C4-2B (cell line): Measurements from ENCODE around the gene ANKRD40CL.

ENCODE experiments used
- H3K27ac ChIP-seq: fragments of 450-650 bp; 2 replicates; pipeline ENCODE4 v1.5.1; 2017
- ZFX ChIP-seq: fragments of 450-650 bp; IDR thresholded peaks from 2 replicates; pipeline ENCODE4 v1.6.1; 2017
- TF ChIP-seq, protein P1 (sequence below): fragments of 450-650 bp; conservative IDR thresholded peaks from 2 replicates; pipeline ENCODE4 v1.5.1; 2017; ENCODE audit warnings: mild to moderate bottlenecking

The ANKRD40CL gene

DNA sequence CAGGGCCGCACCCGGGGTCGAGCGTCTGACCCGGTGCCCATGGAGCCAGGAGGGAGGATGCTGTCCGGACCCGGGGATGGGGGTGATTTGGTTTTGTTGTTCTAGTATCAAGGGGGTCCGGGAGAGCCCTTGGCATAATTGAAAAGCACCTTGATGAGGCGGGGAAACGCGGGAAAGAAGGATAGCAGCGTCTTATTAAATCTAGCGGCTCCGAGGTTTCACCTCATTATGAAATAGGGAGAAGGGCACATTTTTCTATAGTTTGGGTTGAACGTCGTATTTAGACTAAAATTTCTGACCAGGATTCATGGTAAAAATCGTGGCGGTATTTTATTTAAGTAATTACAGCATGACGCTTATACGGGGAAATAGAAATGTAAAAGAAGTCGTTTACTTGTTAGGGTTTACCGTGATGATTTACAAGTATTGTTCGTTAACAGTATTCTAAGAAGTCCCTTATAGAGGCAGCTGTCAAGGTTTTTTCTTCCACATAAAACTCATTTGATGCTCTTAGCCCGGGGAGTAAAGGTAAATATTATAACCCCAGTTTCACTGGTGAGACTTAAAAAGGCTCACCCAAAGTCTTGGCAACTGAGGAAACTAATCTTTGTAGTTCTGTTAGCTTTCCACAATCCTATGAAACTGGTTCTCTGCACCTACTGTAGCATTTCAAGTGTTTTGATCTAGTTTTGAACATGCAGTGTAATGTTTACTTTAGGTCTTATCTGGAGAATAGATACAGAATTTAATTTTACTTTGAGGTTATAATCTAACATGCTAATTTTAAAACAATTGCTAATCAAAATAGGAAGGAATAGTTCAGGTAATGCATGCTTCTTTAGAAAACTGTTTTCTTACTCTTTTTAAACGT, 47.2 kb downstream of the ANKRD40CL start:
- TF ChIP-seq ZFX, result peak; percentile 65; the same call in 1 of the 2 replicates
- TF ChIP-seq, protein P1, sequence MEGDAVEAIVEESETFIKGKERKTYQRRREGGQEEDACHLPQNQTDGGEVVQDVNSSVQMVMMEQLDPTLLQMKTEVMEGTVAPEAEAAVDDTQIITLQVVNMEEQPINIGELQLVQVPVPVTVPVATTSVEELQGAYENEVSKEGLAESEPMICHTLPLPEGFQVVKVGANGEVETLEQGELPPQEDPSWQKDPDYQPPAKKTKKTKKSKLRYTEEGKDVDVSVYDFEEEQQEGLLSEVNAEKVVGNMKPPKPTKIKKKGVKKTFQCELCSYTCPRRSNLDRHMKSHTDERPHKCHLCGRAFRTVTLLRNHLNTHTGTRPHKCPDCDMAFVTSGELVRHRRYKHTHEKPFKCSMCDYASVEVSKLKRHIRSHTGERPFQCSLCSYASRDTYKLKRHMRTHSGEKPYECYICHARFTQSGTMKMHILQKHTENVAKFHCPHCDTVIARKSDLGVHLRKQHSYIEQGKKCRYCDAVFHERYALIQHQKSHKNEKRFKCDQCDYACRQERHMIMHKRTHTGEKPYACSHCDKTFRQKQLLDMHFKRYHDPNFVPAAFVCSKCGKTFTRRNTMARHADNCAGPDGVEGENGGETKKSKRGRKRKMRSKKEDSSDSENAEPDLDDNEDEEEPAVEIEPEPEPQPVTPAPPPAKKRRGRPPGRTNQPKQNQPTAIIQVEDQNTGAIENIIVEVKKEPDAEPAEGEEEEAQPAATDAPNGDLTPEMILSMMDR, result no peak
- H3K27ac ChIP-seq, result peak overlapping the region; percentile 95

DNA sequence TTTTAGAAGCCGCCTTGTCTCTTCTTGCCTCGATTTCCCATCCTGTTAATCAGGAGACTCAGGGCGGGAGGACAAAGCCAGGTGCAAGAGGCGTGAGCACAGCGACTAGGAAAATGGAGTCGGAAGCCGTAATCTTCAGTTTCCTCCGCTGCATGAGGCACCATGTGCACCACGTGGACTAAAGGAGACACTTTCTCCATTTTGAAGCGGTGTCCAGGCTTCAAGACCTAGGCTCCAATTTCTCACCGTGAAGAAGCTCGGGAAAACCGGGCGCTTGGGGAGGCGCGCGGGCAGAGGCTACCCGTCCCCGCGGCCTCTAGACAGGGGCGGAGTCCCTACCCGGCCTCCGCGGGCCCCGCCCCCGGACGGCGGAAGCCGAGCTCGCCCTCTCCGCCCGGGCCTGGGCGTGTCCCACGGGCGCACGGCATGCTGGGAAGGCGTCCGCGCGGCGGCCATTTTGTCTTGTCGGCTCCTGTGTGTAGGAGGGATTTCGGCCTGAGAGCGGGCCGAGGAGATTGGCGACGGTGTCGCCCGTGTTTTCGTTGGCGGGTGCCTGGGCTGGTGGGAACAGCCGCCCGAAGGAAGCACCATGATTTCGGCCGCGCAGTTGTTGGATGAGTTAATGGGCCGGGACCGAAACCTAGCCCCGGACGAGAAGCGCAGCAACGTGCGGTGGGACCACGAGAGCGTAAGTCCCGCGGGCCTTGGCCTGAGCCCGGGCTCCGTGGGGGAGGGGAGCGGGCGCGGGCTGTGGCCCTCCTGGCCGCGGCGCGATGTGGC, 48.0 kb downstream of the ANKRD40CL start, which contains the start of gene LUC7L3:
LUC7L3 (plus strand) TSS at position 460 of the 780 bp plus-strand sequence; CDS start at position 590, 130 bp downstream.
- H3K27ac ChIP-seq, result peak within 1 kb of the TSS; percentile 95
- TF ChIP-seq ZFX, result peak; percentile 90
- TF ChIP-seq, protein P1, result no peak

DNA sequence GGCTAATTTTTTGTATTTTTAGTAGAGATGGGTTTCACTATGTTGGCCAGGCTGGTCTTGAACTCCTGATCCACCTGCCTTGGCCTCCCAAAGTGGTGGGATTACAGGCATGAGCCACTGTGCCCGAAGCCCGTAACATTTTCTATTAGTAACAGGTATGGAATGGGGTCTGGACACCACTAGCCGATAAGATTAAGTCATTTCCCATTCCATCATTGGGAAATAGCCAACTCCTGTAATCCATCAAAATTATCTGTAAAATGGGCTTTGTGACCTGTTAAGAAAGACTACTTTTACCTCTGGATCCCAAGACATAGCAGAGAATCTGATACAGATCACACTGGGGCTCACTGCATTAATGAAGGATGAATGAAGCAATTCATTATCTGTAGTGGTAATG, 51.8 kb downstream of the ANKRD40CL start:
- H3K27ac ChIP-seq, result no peak overlapping the region
- TF ChIP-seq, protein P1, result no peak
- TF ChIP-seq ZFX, result no peak

DNA sequence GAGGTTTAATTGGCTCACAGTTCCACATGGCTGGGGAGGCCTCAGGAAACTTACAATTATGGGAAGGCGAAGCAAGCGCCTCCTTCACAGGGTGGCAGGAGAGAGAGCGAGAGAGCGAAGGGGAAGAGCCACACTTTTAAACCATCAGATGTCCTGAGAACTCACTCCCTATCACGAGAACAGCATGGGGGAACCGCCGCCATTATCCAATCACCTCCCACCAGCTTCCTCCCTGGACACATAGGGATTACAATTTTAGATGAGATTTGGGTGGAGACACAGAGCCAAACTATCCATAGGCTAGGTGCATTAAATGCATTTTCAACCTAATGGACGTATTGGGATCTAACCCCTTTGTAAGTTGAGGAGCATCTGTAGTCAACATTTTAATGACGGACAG, 54.7 kb downstream of the ANKRD40CL start:
- no peak overlapping the region for H3K27ac ChIP-seq
- no peak for TF ChIP-seq ZFX
- TF ChIP-seq, protein P1, result no peak
